Measurements from ENCODE around the gene AP3M1.

Gene AP3M1

GRCh38 chr10:74088722-74089121 lies 61.9 kb downstream of the AP3M1 start:
- Histone ChIP-seq H2BK12ac (ENCODE audit: low read length) (no peak overlapping the region), H3K14ac (ENCODE audit: low read length) (no peak overlapping the region), H3K4ac (ENCODE audit: low read depth, low read length) (no peak overlapping the region), H4K91ac (ENCODE audit: low read depth, low read length) (no peak overlapping the region), H3K23ac (ENCODE audit: low read length) (no peak overlapping the region), H3K4me3 (ENCODE audit: low read depth, low read length) (no peak overlapping the region), H3K36me3 (ENCODE audit: control insufficient read depth in 1 of 2, insufficient read depth in 2 of 2, low read length in 2 of 2) (peaks cover 22 to 35% of the 10 kb centered on the region in 2 experiments), H3K4me2 (ENCODE audit: low read length) (no peak overlapping the region), H3K9ac (ENCODE audit: low read length) (no peak overlapping the region), H4K12ac (ENCODE audit: low read depth, low read length) (no peak overlapping the region), H3K79me1 (ENCODE audit: low read length) (no peaks in the 10 kb centered on the region), H2BK120ac (ENCODE audit: insufficient read depth, low read length, poor library complexity) (no peak overlapping the region), H3K27ac (ENCODE audit: low read depth, low read length) (no peak overlapping the region), H3K79me2 (ENCODE audit: control insufficient read depth, insufficient read depth, low read length, poor library complexity) (no peaks in the 10 kb centered on the region), H3K18ac (ENCODE audit: low read length) (no peak overlapping the region), H3K9me3 (ENCODE audit: insufficient read depth, low read depth, low read length) (no peaks in the 10 kb centered on the region), H2BK5ac (ENCODE audit: low read depth, low read length, poor library complexity) (no peak overlapping the region), H4K8ac (ENCODE audit: low read depth, low read length) (no peak overlapping the region), H3K4me1 (ENCODE audit: control insufficient read depth in 1 of 2, insufficient read depth in 2 of 2, low read length in 2 of 2) (no peaks in the 10 kb centered on the region), H2AFZ (ENCODE audit: insufficient read depth, low read length, poor library complexity) (no peak overlapping the region), H3K27me3 (ENCODE audit: insufficient read depth, low read length) (no peaks in the 10 kb centered on the region), H2AK5ac (ENCODE audit: low read length) (no peak overlapping the region)
- DNase-seq = no peak
- no CpG with 5 or more reads among the region's 3 CpGs for WGBS (ENCODE audit: extremely low coverage, insufficient coverage, insufficient read length)

- Histone ChIP-seq H4K91ac (ENCODE audit: low read depth, low read length) (no peak overlapping the region), H3K4ac (ENCODE audit: low read depth, low read length) (no peak overlapping the region), H2BK120ac (ENCODE audit: insufficient read depth, low read length, poor library complexity) (no peak overlapping the region), H3K27me3 (ENCODE audit: insufficient read depth, low read length) (no peaks in the 10 kb centered on the region), H4K8ac (ENCODE audit: low read depth, low read length) (no peak overlapping the region), H3K79me2 (ENCODE audit: control insufficient read depth, insufficient read depth, low read length, poor library complexity) (no peaks in the 10 kb centered on the region), H3K23ac (ENCODE audit: low read length) (no peak overlapping the region), H3K9me3 (ENCODE audit: insufficient read depth, low read depth, low read length) (no peaks in the 10 kb centered on the region), H3K79me1 (ENCODE audit: low read length) (no peaks in the 10 kb centered on the region), H2BK12ac (ENCODE audit: low read length) (no peak overlapping the region), H3K18ac (ENCODE audit: low read length) (no peak overlapping the region), H2AFZ (ENCODE audit: insufficient read depth, low read length, poor library complexity) (no peak overlapping the region), H3K36me3 (ENCODE audit: control insufficient read depth in 1 of 2, insufficient read depth in 2 of 2, low read length in 2 of 2) (peaks cover 14 to 26% of the 10 kb centered on the region in 2 experiments), H2AK5ac (ENCODE audit: low read length) (no peak overlapping the region), H3K4me1 (ENCODE audit: control insufficient read depth in 1 of 2, insufficient read depth in 2 of 2, low read length in 2 of 2) (no peaks in the 10 kb centered on the region), H3K9ac (ENCODE audit: low read length) (no peak overlapping the region), H4K12ac (ENCODE audit: low read depth, low read length) (no peak overlapping the region), H2BK5ac (ENCODE audit: low read depth, low read length, poor library complexity) (no peak overlapping the region), H3K27ac (ENCODE audit: low read depth, low read length) (no peak overlapping the region), H3K4me3 (ENCODE audit: low read depth, low read length) (no peak overlapping the region), H3K4me2 (ENCODE audit: low read length) (no peak overlapping the region), H3K14ac (ENCODE audit: low read length) (no peak overlapping the region)
- no peak for DNase-seq
- no CpG with 5 or more reads among the region's 2 CpGs for WGBS (ENCODE audit: extremely low coverage, insufficient coverage, insufficient read length)
Measured at GRCh38 chr10:74086317-74086716, 64.3 kb downstream of the AP3M1 start.

- H4K12ac ChIP-seq (ENCODE audit: low read depth, low read length) = no peak overlapping the region
- H3K14ac ChIP-seq (ENCODE audit: low read length) = no peak overlapping the region
- DNase-seq = no peak
- H4K8ac ChIP-seq (ENCODE audit: low read depth, low read length) = no peak overlapping the region
- H3K23ac ChIP-seq (ENCODE audit: low read length) = no peak overlapping the region
- no CpG with 5 or more reads among the region's 3 CpGs for WGBS (ENCODE audit: extremely low coverage, insufficient coverage, insufficient read length)
- H3K4ac ChIP-seq (ENCODE audit: low read depth, low read length) = no peak overlapping the region
- H2AFZ ChIP-seq (ENCODE audit: insufficient read depth, low read length, poor library complexity) = no peak overlapping the region
- no peak overlapping the region for H2BK5ac ChIP-seq (ENCODE audit: low read depth, low read length, poor library complexity)
- no peaks in the 10 kb centered on the region for H3K27me3 ChIP-seq (ENCODE audit: insufficient read depth, low read length)
- no peak overlapping the region for H3K18ac ChIP-seq (ENCODE audit: low read length)
- no peaks in the 10 kb centered on the region for H3K9me3 ChIP-seq (ENCODE audit: insufficient read depth, low read depth, low read length)
- no peak overlapping the region for H2BK120ac ChIP-seq (ENCODE audit: insufficient read depth, low read length, poor library complexity)
- peaks cover 11 to 23% of the 10 kb centered on the region in 2 experiments for H3K36me3 ChIP-seq (ENCODE audit: control insufficient read depth in 1 of 2, insufficient read depth in 2 of 2, low read length in 2 of 2)
- H2AK5ac ChIP-seq (ENCODE audit: low read length) = no peak overlapping the region
- H3K9ac ChIP-seq (ENCODE audit: low read length) = no peak overlapping the region
- H3K4me1 ChIP-seq (ENCODE audit: control insufficient read depth in 1 of 2, insufficient read depth in 2 of 2, low read length in 2 of 2) = no peaks in the 10 kb centered on the region
- no peak overlapping the region for H3K4me2 ChIP-seq (ENCODE audit: low read length)
- H3K27ac ChIP-seq (ENCODE audit: low read depth, low read length) = no peak overlapping the region
- no peaks in the 10 kb centered on the region for H3K79me2 ChIP-seq (ENCODE audit: control insufficient read depth, insufficient read depth, low read length, poor library complexity)
- no peak overlapping the region for H2BK12ac ChIP-seq (ENCODE audit: low read length)
- H3K79me1 ChIP-seq (ENCODE audit: low read length) = no peaks in the 10 kb centered on the region
- H3K4me3 ChIP-seq (ENCODE audit: low read depth, low read length) = no peak overlapping the region
- H4K91ac ChIP-seq (ENCODE audit: low read depth, low read length) = no peak overlapping the region
Measured at GRCh38 chr10:74084955-74085354, 65.7 kb downstream of the AP3M1 start.

- Histone ChIP-seq H3K14ac (ENCODE audit: low read length) (no peak overlapping the region), H3K27me3 (ENCODE audit: insufficient read depth, low read length) (no peaks in the 10 kb centered on the region), H2AK5ac (ENCODE audit: low read length) (no peak overlapping the region), H4K8ac (ENCODE audit: low read depth, low read length) (no peak overlapping the region), H3K9ac (ENCODE audit: low read length) (no peak overlapping the region), H3K18ac (ENCODE audit: low read length) (no peak overlapping the region), H3K36me3 (ENCODE audit: control insufficient read depth in 1 of 2, insufficient read depth in 2 of 2, low read length in 2 of 2) (peaks cover 7 to 18% of the 10 kb centered on the region in 2 experiments), H4K91ac (ENCODE audit: low read depth, low read length) (no peak overlapping the region), H3K9me3 (ENCODE audit: insufficient read depth, low read depth, low read length) (no peaks in the 10 kb centered on the region), H3K4me1 (ENCODE audit: control insufficient read depth in 1 of 2, insufficient read depth in 2 of 2, low read length in 2 of 2) (no peaks in the 10 kb centered on the region), H2BK120ac (ENCODE audit: insufficient read depth, low read length, poor library complexity) (no peak overlapping the region), H4K12ac (ENCODE audit: low read depth, low read length) (no peak overlapping the region), H3K4ac (ENCODE audit: low read depth, low read length) (no peak overlapping the region), H2BK5ac (ENCODE audit: low read depth, low read length, poor library complexity) (no peak overlapping the region), H2AFZ (ENCODE audit: insufficient read depth, low read length, poor library complexity) (no peak overlapping the region), H3K79me2 (ENCODE audit: control insufficient read depth, insufficient read depth, low read length, poor library complexity) (no peaks in the 10 kb centered on the region), H3K4me2 (ENCODE audit: low read length) (no peak overlapping the region), H3K27ac (ENCODE audit: low read depth, low read length) (no peak overlapping the region), H2BK12ac (ENCODE audit: low read length) (no peak overlapping the region), H3K79me1 (ENCODE audit: low read length) (no peaks in the 10 kb centered on the region), H3K4me3 (ENCODE audit: low read depth, low read length) (no peak overlapping the region), H3K23ac (ENCODE audit: low read length) (no peak overlapping the region)
- DNase-seq = no peak
- WGBS (ENCODE audit: extremely low coverage, insufficient coverage, insufficient read length) = no CpG with 5 or more reads among the region's 2 CpGs
Measured at GRCh38 chr10:74083304-74083703, 67.3 kb downstream of the AP3M1 start.
